Body of pancreas (tissue), 4 donors: ENCODE results near the gene CAMTA1. TPM values are rescaled to one million over a fixed set of nuclear protein-coding genes. Genes with fewer than 3 reads are reported as not detected.

Experiments used
- ATAC-seq: fragments of 150-250 bp; one replicate; pipeline ENCODE4 v1.9.1; 2016
- DNase-seq, 4 donors: peaks; one replicate each; pipeline ENCODE4 v3.0.0-alpha.2; 2019
- H3K27ac ChIP-seq, 4 donors: fragments of 200-600 bp; sonication (generic); 1 replicate in 3 of 4; 2 replicates in 1 of 4; pipeline versions ENCODE4 v1.5.1 to v1.6.1; 2016 to 2019; ENCODE audit warnings: mild to moderate bottlenecking in 1 of 4, mixed read lengths in 1 of 4, moderate library complexity in 1 of 4
- H3K27me3 ChIP-seq, 2 donors: fragments of 200-600 bp; sonication (generic); one replicate each; pipeline ENCODE4 v1.6.0; 2016; ENCODE audit warnings: mild to moderate bottlenecking in 1 of 2
- H3K36me3 ChIP-seq, 2 donors: fragments of 200-600 bp; sonication (generic); replicated peaks in 1 of 2; 2 replicates each; pipeline ENCODE4 v1.5.1; 2016; ENCODE audit warnings: low read depth in 2 of 2; ENCODE audit not compliant: insufficient read depth in 1 of 2
- H3K4me1 ChIP-seq: fragments of 200-600 bp; sonication (generic); one replicate; pipeline ENCODE4 v1.6.0; 2016
- H3K4me3 ChIP-seq, 2 donors: fragments of 200-600 bp; sonication (generic); 1 replicate in 1 of 2; 2 replicates in 1 of 2; pipeline ENCODE4 v1.5.1; 2016 to 2019
- H3K9me3 ChIP-seq, 3 donors: fragments of 200-600 bp; sonication (generic); 1 replicate in 2 of 3; 2 replicates in 1 of 3; pipeline ENCODE4 v1.5.1; 2016
- POLR2A ChIP-seq, 3 donors: fragments of 450-650 bp; IDR thresholded peaks; one replicate each; pipeline ENCODE4 v1.6.1; 2016; ENCODE audit warnings: antibody characterized with exemption in 3 of 3, mild to moderate bottlenecking in 2 of 3
- WGBS, 2 donors: methylation state at CpG; one replicate each; pipeline ENCODE4 v1.1.5; 2017; 5-methylcytosine and 5-hydroxymethylcytosine counted together
- intact Hi-C: fragments of 100-400 bp; cut with DNase I; formaldehyde crosslinking; loops from one replicate; pipeline ENCODE4 v1.15.1; 2023
- total RNA-seq, 2 donors: library from RNA; depleted of rRNA; stranded (reverse); fragments of >200 nt; gene quantifications; one replicate each; pipeline ENCODE4 v1.1.0, GENCODE V29; 2016
- TF ChIP-seq, protein P1 (sequence below), 7 experiments: fragments of 450-650 bp in 4 of 7; fragments of 200-600 bp in 3 of 7; sonication (generic) in 3 of 7; IDR thresholded peaks; one replicate each; pipeline ENCODE4 v1.5.1; 2016 to 2019; ENCODE audit warnings: antibody characterized with exemption in 7 of 7

The CAMTA1 gene
- total RNA-seq, 2 donors from 2014 or later = 36.3 to 59.7 TPM

DNA sequence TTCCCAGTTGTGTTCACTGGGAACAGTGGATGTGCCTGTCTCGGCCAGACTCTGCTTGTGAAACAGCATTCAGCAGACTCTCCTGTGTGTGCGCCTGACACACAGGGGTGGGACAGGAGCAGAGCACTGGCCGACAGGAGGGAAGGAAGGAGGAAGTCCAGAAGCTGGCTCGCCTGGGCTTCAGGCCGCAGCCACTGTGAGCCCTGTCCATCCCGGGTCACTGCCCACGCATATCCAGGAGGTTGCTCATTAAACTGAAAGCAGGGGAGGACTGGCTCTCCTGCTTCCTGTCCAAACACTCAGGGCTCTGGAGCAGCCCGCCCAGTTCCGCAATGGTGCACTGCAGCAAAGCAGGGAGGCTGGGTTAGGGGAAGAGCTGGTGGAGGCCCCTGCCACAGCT lies 767.1 kb downstream of the CAMTA1 start:
- ATAC-seq (peak; percentile 18), DNase-seq (peak in 1 of 4 donors; percentile 27)
- 43 to 66% methylated on average over 3 to 9 of the region's 9 CpGs for WGBS, 2 donors
- Histone ChIP-seq H3K4me3 (no peak overlapping the region), H3K27me3 (no peaks in the 10 kb centered on the region), H3K9me3 (no peaks in the 10 kb centered on the region), H3K27ac (no peak overlapping the region), H3K36me3 (no peaks in the 10 kb centered on the region), H3K4me1 (peaks cover 6% of the 10 kb centered on the region)
- intact Hi-C loops = no loop called here
- TF ChIP-seq, protein P1, sequence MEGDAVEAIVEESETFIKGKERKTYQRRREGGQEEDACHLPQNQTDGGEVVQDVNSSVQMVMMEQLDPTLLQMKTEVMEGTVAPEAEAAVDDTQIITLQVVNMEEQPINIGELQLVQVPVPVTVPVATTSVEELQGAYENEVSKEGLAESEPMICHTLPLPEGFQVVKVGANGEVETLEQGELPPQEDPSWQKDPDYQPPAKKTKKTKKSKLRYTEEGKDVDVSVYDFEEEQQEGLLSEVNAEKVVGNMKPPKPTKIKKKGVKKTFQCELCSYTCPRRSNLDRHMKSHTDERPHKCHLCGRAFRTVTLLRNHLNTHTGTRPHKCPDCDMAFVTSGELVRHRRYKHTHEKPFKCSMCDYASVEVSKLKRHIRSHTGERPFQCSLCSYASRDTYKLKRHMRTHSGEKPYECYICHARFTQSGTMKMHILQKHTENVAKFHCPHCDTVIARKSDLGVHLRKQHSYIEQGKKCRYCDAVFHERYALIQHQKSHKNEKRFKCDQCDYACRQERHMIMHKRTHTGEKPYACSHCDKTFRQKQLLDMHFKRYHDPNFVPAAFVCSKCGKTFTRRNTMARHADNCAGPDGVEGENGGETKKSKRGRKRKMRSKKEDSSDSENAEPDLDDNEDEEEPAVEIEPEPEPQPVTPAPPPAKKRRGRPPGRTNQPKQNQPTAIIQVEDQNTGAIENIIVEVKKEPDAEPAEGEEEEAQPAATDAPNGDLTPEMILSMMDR (IDR thresholded peaks at IDR 0.05) = no peak
- no peak for TF ChIP-seq POLR2A (IDR thresholded peaks at IDR 0.05)

DNA sequence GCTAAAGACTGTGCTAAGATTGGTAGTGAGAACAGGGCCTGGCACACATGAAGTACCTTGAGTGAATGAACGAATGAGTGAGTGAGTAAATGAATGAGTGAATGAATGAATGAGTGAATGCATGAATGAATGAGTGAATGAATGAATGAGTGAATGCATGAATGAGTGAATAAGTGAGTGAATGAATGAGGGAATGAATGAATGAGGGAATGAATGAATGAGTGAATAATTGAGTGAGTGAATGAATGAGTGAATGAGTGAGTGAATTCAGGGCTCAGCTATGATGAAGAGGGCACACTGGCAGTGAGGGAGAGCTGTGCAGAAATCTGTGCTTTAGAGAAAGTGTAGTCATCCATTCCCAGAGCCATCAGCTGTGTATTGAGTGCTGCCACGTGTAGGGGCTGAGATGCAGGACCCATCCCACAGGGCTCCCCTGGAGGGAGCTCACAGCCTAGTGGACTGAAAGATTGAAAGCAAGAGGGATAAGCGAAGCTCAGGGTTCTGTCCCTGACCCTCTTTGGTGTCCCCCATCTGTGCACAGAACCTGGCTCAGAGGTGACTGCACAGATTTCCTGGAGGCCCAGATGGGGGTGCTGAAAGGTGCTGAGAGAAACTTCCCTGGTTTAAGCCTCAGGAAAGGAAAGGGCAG lies 767.9 kb downstream of the CAMTA1 start:
- DNase-seq (no peak), ATAC-seq (no peak)
- H3K27ac ChIP-seq = no peak overlapping the region
- TF ChIP-seq, protein P1 (IDR thresholded peaks at IDR 0.05) = no peak
- no peak for TF ChIP-seq POLR2A (IDR thresholded peaks at IDR 0.05)
- H3K27me3 ChIP-seq = no peaks in the 10 kb centered on the region
- H3K4me3 ChIP-seq = no peak overlapping the region
- no peaks in the 10 kb centered on the region for H3K9me3 ChIP-seq
- intact Hi-C loops = no loop called here
- H3K4me1 ChIP-seq = peaks cover 6% of the 10 kb centered on the region
- no peaks in the 10 kb centered on the region for H3K36me3 ChIP-seq
- WGBS, 2 donors = 46 to 71% methylated on average over 2 to 3 of the region's 3 CpGs

DNA sequence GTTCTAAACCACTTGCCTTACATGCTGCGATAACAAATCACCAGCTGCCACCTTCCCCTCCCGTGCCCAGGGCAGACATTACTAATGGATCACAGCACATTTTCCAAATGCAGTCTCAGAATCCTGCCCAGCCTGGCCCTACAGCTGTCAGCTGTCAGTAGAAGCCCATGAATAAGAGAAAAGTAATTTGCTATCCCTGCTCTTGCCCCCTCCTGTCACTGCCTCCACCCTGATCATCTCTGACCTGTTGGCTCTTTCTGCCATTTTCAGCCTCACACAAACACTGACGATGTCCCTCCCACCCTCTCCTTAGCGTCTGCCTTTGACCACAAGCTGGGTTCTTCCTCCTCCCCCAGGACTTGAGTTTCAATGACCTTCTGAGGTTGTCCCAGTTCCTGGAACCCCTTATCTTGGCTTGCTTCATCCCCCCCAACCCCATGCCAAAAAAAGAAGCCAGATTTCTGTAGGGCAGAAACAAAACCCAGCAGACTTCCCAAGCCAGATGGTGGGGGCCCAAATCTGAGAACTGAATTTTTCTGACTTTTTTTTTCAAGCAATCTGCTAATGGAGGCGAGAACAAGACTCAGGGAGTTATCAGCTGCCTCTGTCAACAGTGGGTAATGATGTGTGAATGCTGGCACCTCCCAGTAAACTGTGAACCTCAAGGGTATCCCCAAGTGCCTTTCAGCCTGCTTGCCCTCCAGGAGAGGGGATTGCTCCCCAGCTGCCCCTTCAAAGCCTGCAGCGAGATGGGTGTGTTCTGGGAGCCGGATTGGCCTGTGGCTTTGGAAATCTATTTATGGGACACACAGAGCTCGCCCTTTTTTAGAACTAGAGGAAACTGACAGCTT lies 769.4 kb downstream of the CAMTA1 start:
- 64 to 66% methylated on average over 6 to 8 of the region's 8 CpGs for WGBS, 2 donors
- no peaks in the 10 kb centered on the region for H3K9me3 ChIP-seq
- DNase-seq (no peak), ATAC-seq (no peak)
- H3K4me1 ChIP-seq = peaks cover 6% of the 10 kb centered on the region
- no peak overlapping the region for H3K27ac ChIP-seq
- H3K27me3 ChIP-seq = no peaks in the 10 kb centered on the region
- no peak overlapping the region for H3K4me3 ChIP-seq
- intact Hi-C loops = no loop called here
- no peak for TF ChIP-seq POLR2A (IDR thresholded peaks at IDR 0.05)
- TF ChIP-seq, protein P1 (IDR thresholded peaks at IDR 0.05) = no peak
- H3K36me3 ChIP-seq = no peaks in the 10 kb centered on the region

DNA sequence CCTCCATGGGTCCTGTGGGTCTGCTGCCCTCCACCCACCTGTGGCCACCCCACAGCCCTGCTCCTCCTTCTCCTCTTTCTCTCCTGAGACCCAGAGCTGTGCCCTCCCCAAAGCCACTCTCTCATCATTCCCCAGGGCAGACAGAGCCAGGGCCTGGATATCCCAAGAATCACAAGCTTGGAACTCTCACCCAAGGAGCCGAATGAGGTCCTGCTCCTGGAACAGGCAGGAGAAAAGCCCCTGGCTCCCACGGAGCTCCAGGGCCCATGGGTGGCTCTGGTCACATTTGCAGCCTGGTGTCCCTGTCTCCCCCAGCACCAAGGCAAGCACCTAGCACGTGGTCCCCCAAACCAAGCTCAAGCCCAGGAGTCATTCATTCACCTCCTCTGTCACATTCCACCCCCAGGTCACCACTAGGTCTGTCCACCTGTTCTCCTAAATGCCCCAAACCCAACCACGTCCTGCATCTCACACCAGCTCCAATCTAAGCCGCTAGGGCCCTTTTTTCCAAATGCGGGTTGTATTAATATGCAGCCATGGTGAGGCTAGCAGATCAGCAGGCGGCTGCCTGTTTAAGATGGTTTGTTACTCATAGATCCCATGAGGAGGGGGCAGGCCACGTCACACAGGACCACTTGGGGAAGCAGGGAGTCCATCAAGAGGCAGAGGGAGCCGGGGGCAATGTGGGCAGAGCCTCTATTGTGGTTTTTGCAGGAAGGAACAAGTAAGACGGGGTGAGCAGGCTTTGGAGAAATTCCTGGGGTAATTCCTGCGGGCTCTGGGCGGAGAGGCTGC lies 770.3 kb downstream of the CAMTA1 start:
- Histone ChIP-seq H3K27me3 (no peaks in the 10 kb centered on the region), H3K4me1 (peaks cover 6% of the 10 kb centered on the region), H3K4me3 (no peak overlapping the region), H3K27ac (no peak overlapping the region), H3K36me3 (no peaks in the 10 kb centered on the region), H3K9me3 (no peaks in the 10 kb centered on the region)
- no peak for ATAC-seq
- no peak for DNase-seq
- WGBS, 2 donors = 57 to 79% methylated on average over 12 of the region's 12 CpGs
- TF ChIP-seq POLR2A (IDR thresholded peaks at IDR 0.05) = no peak
- TF ChIP-seq, protein P1 (IDR thresholded peaks at IDR 0.05) = no peak
- intact Hi-C loops = no loop called here
